H1 (cell line): Measurements from ENCODE around the gene REG1B.

ENCODE experiments used
- BRCA1 ChIP-seq: IDR thresholded peaks from 2 replicates; pipeline ENCODE4 v1.6.1; 2012; ENCODE audit warnings: low read depth, low read length, improper control_type of control experiment
- CREB1 ChIP-seq: IDR thresholded peaks from 2 replicates; pipeline ENCODE4 v1.6.1; 2012; ENCODE audit warnings: inconsistent platforms
- MAFK ChIP-seq: IDR thresholded peaks from 2 replicates; pipeline ENCODE4 v1.6.1; 2012; ENCODE audit warnings: low read depth, mild to moderate bottlenecking, improper control_type of control experiment, low read length
- POLR2A ChIP-seq, 2 experiments: IDR thresholded peaks; 1 replicate in 1 of 2; 2 replicates in 1 of 2; pipeline ENCODE4 v1.6.1; 2011; ENCODE audit warnings: low read depth in 2 of 2, low read length in 2 of 2, mild to moderate bottlenecking in 2 of 2; ENCODE audit errors: control extremely low read depth in 1 of 2
- POLR2AphosphoS5 ChIP-seq: IDR thresholded peaks from 2 replicates; pipeline ENCODE4 v1.6.1; 2011; ENCODE audit warnings: low read depth, low read length
- SIN3A ChIP-seq, 2 experiments: IDR thresholded peaks in 1 of 2; conservative IDR thresholded peaks in 1 of 2; 2 replicates each; pipeline ENCODE4 v1.6.1; 2011 to 2012; ENCODE audit warnings: low read length in 2 of 2, improper control_type of control experiment in 1 of 2, low read depth in 1 of 2, mild to moderate bottlenecking in 1 of 2
- SIRT6 ChIP-seq: IDR thresholded peaks from one replicate; pipeline ENCODE4 v1.7.1; 2012; ENCODE audit warnings: low read length, inconsistent platforms
- SP1 ChIP-seq: IDR thresholded peaks from 2 replicates; pipeline ENCODE4 v1.6.1; 2011; ENCODE audit warnings: low read depth, low read length
- TAF1 ChIP-seq: IDR thresholded peaks from 2 replicates; pipeline ENCODE4 v1.6.1; 2011; ENCODE audit warnings: mild to moderate bottlenecking, low read depth, low read length
- TF ChIP-seq, protein P1 (sequence below): IDR thresholded peaks from 2 replicates; pipeline ENCODE4 v1.6.1; 2012; ENCODE audit warnings: inconsistent platforms

DNA sequence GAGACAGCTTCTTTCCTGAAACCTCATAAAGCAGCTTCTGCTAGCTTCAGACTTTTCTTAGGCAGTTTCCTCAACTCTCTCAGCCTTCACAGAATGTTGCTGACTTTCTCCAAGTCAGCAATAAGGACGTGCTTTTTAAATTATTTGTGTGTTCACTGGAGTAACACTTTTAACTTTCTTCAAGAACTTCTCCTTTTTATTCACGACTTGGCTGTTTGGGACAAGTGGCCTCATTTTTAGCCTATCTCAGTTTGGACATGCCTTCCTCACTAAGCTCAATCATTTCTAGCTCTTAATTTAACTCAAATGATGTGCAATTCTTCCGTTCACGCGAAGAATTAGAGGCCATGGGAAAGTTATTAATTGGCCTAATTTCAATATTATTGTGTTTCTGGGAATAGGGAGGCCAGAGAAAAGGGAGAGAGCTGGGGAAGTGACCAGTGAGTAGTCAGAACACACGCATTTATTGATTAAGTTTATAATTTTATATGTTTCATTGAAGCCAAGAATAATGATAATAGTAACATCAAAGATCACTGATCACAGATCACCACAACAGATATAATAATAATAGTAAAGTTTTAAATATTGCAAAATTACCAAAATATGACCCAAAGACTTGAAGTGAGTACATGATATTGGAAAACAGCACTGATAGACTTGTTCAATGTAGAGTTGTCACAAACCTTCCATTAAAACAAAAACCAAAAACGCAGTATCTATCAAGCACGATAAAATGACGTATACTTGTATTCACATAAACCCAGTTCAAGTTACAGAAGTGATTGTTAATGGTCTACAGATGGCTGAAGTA is 37.3 kb upstream of the REG1B start:
- TF ChIP-seq POLR2AphosphoS5 (no peak), TAF1 (no peak), POLR2A (IDR thresholded peaks at IDR 0.05; ENCODE audit: control extremely low read depth in 1 of 2, low read depth in 2 of 2, low read length in 2 of 2) (no peak), SIRT6 (no peak), SP1 (no peak), BRCA1 (no peak), MAFK (no peak), CREB1 (no peak), SIN3A (conservative IDR thresholded peaks at IDR 0.05 in 1 of 2, IDR thresholded peaks at IDR 0.05 in 1 of 2; ENCODE audit: low read depth in 1 of 2, low read length in 2 of 2) (no peak)
- TF ChIP-seq, protein P1, sequence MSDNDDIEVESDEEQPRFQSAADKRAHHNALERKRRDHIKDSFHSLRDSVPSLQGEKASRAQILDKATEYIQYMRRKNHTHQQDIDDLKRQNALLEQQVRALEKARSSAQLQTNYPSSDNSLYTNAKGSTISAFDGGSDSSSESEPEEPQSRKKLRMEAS: no peak
